ENCODE data around the gene NEAT1.

Gene NEAT1

DNA sequence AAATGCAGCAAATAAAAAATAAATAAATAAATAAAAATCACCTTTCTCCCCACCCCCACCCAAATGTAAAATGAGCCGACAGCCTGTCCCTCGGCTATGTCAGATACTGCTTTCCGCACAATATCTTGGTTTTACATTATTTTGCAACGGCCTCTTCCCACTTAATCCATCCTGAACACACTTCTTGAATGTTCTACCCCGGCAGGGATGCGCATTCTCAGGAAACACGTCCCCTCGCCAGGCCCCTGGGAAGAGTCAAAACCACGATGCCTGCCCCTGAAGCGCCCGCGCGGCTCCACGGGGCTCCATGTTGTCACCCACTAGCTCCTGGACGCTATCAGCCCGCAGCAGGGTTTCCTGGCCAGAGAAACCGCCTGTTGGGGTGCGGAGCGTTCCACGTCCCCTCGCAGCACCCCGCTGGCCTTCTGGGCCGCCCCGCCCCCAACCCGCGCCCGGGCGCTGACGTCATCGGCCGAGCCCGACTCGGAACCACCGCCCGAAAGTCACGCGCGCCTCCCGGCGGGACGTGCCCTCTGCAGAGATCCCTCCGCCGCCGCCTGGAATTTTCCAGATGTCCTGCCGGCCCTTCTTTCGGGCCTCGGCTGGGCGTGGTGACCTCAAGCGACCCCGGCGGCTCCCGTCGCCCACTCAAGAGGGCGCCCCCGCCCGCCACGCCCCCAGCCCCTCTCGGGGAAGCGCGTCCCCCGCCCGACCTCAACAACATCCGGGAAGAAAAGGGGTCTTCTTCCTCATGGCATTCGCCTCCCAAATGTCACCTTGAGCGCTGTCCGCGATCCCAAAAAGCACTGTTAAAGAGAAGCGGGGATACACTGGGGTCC lies 585 bp upstream of the NEAT1 start:
- peak; percentile 94 to 95 for DNase-seq (ENCODE audit: extremely low read depth in 1 of 2, low read depth in 1 of 2)

DNA sequence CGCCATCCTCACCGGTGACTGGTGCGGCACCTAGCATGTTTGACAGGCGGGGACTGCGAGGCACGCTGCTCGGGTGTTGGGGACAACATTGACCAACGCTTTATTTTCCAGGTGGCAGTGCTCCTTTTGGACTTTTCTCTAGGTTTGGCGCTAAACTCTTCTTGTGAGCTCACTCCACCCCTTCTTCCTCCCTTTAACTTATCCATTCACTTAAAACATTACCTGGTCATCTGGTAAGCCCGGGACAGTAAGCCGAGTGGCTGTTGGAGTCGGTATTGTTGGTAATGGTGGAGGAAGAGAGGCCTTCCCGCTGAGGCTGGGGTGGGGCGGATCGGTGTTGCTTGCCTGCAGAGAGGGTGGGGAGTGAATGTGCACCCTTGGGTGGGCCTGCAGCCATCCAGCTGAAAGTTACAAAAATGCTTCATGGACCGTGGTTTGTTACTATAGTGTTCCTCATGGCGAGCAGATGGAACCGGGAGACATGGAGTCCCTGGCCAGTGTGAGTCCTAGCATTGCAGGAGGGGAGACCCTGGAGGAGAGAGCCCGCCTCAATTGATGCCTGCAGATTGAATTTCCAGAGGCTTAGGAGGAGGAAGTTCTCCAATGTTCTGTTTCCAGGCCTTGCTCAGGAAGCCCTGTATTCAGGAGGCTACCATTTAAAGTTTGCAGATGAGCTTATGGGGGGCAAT lies 1.1 kb downstream of the NEAT1 start:
- no peak for DNase-seq (ENCODE audit: extremely low read depth in 1 of 2, low read depth in 1 of 2)

DNA sequence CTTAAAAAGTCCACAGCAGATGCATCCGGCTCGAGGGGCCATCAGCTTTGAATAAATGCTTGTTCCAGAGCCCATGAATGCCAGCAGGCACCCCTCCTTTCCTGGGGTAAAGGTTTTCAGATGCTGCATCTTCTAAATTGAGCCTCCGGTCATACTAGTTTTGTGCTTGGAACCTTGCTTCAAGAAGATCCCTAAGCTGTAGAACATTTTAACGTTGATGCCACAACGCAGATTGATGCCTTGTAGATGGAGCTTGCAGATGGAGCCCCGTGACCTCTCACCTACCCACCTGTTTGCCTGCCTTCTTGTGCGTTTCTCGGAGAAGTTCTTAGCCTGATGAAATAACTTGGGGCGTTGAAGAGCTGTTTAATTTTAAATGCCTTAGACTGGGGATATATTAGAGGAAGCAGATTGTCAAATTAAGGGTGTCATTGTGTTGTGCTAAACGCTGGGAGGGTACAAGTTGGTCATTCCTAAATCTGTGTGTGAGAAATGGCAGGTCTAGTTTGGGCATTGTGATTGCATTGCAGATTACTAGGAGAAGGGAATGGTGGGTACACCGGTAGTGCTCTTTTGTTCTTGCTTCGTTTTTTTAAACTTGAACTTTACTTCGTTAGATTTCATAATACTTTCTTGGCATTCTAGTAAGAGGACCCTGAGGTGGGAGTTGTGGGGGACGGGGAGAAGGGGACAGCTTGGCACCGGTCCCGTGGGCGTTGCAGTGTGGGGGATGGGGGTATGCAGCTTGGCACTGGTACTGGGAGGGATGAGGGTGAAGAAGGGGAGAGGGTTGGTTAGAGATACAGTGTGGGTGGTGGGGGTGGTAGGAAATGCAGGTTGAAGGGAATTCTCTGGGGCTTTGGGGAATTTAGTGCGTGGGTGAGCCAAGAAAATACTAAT lies 1.9 kb downstream of the NEAT1 start:
- no peak for DNase-seq (ENCODE audit: extremely low read depth in 1 of 2, low read depth in 1 of 2)

DNA sequence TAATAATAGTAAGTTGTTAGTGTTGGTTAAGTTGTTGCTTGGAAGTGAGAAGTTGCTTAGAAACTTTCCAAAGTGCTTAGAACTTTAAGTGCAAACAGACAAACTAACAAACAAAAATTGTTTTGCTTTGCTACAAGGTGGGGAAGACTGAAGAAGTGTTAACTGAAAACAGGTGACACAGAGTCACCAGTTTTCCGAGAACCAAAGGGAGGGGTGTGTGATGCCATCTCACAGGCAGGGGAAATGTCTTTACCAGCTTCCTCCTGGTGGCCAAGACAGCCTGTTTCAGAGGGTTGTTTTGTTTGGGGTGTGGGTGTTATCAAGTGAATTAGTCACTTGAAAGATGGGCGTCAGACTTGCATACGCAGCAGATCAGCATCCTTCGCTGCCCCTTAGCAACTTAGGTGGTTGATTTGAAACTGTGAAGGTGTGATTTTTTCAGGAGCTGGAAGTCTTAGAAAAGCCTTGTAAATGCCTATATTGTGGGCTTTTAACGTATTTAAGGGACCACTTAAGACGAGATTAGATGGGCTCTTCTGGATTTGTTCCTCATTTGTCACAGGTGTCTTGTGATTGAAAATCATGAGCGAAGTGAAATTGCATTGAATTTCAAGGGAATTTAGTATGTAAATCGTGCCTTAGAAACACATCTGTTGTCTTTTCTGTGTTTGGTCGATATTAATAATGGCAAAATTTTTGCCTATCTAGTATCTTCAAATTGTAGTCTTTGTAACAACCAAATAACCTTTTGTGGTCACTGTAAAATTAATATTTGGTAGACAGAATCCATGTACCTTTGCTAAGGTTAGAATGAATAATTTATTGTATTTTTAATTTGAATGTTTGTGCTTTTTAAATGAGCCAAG lies 2.7 kb downstream of the NEAT1 start:
- peak in 1 of 2 donors; percentile 80 for DNase-seq (ENCODE audit: extremely low read depth in 1 of 2, low read depth in 1 of 2)

DNA sequence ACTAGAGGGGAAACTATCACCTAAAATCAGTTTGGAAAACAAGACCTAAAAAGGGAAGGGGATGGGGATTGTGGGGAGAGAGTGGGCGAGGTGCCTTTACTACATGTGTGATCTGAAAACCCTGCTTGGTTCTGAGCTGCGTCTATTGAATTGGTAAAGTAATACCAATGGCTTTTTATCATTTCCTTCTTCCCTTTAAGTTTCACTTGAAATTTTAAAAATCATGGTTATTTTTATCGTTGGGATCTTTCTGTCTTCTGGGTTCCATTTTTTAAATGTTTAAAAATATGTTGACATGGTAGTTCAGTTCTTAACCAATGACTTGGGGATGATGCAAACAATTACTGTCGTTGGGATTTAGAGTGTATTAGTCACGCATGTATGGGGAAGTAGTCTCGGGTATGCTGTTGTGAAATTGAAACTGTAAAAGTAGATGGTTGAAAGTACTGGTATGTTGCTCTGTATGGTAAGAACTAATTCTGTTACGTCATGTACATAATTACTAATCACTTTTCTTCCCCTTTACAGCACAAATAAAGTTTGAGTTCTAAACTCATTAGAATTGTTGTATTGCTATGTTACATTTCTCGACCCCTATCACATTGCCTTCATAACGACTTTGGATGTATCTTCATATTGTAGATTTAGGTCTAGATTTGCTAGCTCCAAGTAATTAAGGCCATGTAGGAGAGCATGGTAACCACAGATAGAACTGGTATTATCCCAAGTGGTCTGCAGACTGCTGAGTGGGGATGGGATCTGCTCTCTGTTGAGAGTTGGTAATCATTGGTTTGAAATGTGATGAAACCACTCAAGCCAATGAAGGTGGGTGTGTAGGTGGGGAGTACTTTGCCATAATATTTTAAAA lies 3.6 kb downstream of the NEAT1 start:
- DNase-seq (ENCODE audit: extremely low read depth in 1 of 2, low read depth in 1 of 2), result no peak

DNA sequence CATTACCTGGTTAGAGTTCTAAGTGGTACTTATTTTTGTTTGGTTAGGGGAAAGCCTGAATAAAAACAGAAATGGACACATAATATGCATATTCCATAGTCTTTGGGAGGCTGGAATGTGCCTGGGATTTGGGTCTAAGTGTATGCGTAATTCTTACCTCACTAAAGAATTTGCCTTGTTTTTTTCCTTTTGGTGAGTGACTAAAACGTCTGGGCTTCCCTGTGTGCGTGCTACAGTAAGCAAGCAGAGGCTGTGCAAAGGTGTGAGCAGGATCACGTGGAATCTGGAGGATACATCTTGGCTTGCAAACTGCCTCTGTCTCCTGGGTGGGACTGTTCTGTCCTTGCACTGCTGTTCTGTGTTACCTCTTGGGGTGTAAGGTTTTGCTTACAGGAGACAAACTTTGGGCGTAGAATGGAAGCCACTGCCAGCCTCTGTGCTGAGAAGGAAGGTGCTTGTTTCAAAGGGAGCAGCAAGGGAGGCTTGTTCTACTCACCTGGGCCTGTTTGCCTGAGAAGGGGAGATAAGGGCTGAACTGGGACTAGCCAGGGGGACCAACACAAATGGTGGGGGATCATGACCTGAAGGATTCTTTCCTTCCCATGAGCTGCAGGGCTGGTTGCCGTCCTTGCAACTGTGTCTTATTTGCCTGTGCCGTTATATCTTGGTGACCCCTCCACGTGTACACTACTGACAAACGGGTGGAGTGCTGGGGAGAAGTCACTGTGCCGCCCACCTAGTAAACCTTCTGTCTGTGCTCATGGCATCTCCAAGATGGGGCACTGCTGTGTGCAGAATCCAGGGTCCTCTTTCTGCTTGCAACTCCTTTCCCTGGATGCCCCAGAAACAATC lies 4.5 kb downstream of the NEAT1 start:
- no peak for DNase-seq (ENCODE audit: extremely low read depth in 1 of 2, low read depth in 1 of 2)

DNA sequence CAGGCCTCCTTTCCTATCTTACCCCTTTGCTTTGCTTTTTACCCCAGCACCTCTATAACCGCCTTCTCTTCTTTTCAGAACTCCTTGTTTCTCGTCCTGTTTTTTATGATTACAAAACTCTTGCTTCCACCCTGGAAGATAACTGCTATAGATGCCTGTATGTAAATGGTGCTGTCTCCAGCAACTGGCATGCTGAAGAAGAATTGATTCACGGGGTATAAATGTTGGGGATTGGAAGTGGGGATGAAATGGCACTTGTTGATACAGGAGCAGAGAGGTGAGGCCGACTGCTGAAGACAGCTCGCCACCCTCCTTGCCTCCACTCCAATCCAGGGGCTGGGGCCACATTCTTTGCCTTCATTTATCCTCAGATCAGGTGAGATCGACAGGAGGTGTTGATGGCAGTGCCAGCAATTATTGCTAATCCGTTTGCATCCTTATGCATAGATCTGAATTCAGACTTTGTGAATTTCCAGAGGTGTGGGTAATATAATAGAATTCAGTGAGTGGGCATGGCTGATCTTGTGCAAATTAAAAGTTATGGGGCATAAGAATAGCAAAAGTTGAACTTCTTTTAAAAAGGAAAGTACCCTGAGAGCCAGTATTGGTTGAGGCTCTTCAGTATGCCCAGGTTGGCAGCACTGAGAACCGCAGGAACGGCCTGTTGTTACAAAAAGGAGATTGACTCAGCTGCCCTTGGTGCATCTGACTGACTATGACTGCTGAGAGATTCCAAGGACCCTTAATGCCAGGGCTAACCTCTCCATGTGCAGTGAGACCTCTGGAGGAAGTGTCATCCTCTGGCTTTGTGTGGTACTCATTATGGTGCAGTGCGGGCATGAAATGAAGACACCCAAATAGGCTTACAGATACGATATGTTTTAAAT lies 5.3 kb downstream of the NEAT1 start:
- DNase-seq (ENCODE audit: extremely low read depth in 1 of 2, low read depth in 1 of 2), result no peak

DNA sequence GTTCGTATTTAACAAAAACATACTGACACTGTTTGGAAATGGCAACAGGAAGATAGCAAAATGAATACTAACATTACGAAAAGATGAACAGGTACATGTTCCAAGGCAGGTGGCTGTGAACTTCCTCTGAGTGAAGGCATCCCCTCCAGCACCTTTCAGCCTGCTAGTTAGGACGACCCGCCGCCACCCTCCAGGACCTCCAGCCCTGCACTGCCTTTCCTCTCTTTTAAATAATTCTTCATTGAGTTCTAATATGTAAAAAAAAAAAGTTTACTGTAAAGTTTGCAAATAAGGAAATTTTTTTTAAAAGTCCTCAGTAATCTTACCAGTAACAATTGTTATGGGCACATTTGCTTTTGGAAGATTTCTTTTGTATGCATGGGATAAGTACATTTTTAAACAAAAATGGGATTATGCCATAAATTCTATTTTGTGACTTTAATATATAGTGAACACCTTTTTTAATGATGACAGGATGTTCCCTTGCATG lies 6.0 kb downstream of the NEAT1 start:
- DNase-seq (ENCODE audit: extremely low read depth in 1 of 2, low read depth in 1 of 2), result no peak

DNA sequence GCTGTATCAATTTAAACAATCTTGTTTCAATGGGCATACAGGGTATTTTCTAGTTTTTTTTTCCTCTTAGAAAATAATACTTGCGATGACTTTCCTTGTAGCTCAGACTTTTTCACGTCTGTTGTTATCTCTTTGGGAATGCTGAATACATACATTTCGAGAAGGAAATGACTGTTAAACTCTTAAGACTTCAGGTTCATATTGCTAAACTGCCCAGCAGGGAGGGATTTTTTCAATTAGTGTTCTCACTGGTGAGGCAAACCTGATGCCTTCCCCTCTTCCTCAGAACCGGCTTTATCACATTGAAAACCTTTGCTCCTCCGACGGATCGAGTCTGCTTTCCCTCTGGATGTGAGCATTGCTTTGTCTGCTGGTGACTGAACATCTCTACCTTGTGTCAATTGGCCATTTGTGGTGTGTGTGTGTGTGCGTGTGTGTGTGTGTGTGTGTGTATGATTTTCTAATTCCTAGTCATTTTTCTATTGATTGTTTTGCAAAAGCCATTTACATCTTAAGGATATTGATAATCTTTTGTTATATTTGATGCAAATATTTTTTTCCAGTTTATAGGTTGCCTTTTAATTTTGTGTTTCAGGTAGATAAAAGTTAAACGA lies 6.6 kb downstream of the NEAT1 start:
- no peak for DNase-seq (ENCODE audit: extremely low read depth in 1 of 2, low read depth in 1 of 2)

DNA sequence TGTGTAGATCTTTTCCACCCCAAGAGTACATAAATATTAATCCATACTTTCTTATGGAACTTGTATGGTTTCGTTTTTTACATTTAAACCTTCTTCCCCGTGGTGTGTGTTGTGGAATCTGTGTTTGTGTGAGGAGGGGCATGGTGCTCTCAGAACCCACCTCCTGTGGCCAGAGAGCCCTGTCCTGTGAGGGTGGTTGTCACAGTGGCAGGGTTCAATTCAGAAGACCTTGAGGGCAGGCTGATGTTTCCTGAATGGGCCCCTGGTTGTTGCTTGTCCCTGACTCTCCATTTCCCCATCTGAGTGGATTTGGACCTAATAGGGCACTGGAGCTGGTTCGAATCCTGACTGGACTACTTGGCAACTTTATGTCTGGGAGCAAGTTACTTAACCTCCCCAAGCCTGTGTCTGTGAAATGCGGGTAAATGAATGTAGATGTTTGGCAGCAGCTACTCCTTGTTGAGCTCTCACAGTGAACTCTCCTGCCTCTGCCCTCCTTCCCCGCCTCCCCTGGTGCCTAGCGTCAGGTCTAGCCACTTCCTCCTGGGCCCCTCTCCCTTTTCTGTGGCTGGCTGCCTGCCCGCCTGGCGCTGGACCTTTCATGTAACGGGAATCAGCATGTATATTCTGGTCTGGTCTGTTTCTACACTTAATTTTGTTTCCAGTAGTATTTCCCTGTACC lies 7.3 kb downstream of the NEAT1 start:
- DNase-seq (ENCODE audit: extremely low read depth in 1 of 2, low read depth in 1 of 2), result no peak

DNA sequence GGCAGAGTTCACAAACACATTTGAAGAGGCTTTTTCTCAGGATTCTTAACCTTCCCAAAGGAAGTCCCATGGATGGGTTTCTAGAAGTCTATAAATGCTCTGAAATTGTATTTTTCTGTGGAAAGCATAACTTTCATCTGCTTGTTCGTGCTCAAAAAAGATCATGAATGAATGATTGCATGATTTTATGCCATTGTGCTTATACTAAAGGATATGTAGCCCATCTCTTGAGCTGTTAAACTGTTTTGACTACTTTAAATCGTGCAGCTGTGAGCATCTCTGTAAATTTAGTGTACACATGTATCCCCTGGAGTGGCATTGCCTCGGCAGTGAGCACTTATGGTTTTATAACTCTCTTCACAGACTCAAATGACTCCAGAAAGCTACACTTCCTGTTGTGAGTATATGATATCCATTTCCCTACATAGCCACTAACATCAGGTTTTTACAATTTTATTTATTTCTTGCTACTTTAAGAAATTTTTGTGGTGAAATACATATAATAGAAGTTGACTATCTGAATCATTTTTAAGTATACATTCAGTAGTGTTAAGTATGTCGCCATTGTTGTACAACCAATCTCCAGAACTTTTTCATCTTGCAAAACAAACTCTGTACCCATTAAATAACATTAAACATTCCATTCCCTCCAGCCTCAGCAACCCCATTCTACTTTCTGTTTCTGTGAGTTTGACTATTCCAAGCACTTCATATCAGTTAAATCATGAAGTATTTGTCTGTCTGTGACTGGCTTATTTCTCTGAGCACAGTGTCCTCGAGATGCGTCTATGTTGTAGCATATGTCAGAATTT lies 8.0 kb downstream of the NEAT1 start:
- no peak for DNase-seq (ENCODE audit: extremely low read depth in 1 of 2, low read depth in 1 of 2)

DNA sequence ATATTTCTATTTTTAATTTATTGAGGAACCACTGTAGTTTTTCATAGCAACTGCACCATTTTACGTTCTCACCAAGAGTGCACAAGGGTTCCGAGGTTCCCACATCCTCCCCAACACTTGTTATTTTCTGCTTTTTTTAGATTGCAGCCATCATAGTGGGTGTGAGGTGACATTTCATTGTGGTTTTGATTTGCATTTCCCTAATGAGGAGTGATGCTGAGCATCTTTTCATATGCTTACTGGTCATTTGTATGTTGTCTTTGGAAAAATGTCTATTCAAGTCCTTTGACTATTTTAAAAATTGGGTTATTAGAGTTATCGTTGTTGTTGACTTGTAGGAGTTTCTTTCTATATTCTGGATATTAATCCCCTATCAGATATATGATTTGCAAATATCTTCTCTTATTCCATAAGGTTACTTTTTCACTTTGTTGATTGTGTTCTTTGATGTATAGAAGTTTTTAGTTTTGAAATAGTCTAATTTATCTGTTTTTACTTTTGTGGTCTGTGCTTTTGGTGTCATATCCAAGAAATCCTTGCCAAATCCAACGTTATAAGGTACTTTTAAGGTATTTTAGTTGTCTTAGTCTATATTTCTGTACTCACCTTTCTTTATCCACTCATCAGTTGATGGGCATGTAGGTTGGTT lies 9.0 kb downstream of the NEAT1 start:
- no peak for DNase-seq (ENCODE audit: extremely low read depth in 1 of 2, low read depth in 1 of 2)

DNA sequence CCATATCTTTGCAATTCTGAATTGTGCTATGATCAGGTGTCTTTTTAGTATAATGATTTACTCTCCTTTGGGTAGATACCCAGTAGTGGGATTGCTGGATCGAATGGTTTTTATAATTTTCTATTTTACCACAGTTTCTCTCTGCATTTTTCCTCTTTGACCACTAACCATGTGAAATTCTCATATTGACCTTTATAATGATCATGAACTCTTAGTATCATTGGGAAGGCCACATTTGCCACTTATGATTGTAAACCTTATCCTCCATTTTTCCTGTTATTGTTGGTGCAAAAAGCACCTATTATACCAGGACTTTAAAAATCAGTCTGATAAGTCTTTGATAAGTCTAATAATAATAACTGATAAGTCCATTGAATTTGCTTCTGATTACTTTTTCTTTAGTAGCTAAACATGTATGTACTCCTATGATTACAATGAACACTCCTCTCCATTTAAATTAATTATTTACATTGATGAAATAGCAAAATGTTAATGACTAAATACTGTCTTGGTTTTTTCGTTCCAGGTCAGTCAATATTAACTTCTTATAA lies 9.6 kb downstream of the NEAT1 start:
- DNase-seq (ENCODE audit: extremely low read depth in 1 of 2, low read depth in 1 of 2), result no peak

DNA sequence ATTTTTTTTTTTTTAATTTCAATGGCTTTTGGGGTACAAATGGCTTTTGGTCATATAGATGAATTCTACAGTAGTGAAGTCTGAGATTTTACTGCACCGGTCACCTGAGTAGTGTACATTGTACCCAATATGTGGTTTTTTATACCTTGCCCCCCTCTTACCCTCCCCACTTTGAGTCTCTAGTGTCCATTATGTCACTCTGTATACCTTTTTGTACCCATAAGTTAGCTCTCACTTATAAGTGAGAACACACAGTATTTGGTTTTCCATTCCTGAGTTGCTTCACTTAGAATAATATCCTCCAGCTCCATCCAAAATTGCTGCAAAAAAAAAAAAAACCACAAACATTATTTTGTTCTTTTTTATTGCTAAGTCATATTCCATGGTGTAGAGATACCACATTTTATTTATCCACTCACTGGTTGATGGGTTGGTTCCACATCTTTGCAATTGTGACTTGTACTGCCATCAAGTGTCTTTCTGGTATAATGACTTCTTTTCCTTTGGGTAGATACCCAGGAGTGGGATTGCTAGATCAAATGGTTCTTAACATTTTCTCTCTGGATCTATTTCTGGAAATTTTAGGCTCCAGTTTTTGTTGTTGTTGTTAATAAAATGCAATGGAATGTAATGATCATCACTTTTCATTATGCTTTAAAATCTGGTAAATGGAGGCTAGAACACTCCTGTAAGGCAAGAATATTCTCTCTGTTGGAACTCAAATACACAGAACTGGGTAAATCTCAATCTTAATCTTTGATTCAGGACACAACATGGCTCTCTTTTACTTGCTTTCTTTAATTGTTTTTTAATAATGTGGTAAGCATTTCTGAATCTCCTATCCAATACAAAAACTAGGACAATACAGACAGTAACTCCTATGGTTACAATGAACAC lies 10.3 kb downstream of the NEAT1 start:
- no peak for DNase-seq (ENCODE audit: extremely low read depth in 1 of 2, low read depth in 1 of 2)
